Right lobe of liver (tissue), 6 donors: ENCODE data around the gene COL1A2. TPM values are rescaled to one million over a fixed set of nuclear protein-coding genes. Genes with fewer than 3 reads are reported as not detected.

ENCODE experiments used
- ATAC-seq, 4 donors: fragments of 200-7000 bp; cut with Tn5 transposase; one replicate each; pipeline ENCODE4 v1.9.1; 2020; ENCODE audit warnings: mild to moderate bottlenecking in 4 of 4, moderate library complexity in 4 of 4
- DNase-seq, 3 donors: peaks; one replicate each; pipeline ENCODE4 v3.0.0-alpha.2; 2020
- H3K27ac ChIP-seq, 3 donors: fragments of 200-600 bp; one replicate each; pipeline ENCODE4 v1.8.0; 2022
- H3K27me3 ChIP-seq, 2 donors: fragments of 200-600 bp; one replicate each; pipeline ENCODE4 v1.8.0; 2022
- H3K36me3 ChIP-seq, 4 donors: fragments of 200-600 bp; sonication (generic) in 1 of 4; one replicate each; pipeline versions ENCODE4 v1.5.1 to v1.8.0; 2017 to 2022; ENCODE audit warnings: control low read depth in 1 of 4
- H3K4me1 ChIP-seq, 4 donors: fragments of 200-600 bp; sonication (generic) in 1 of 4; one replicate each; pipeline versions ENCODE4 v1.5.1 to v1.8.0; 2017 to 2022; ENCODE audit warnings: control low read depth in 1 of 4
- H3K4me3 ChIP-seq, 3 donors: fragments of 200-600 bp; one replicate each; pipeline ENCODE4 v1.8.0; 2022
- H3K9me3 ChIP-seq, 4 donors: fragments of 200-600 bp; sonication (generic) in 1 of 4; one replicate each; pipeline versions ENCODE4 v1.5.1 to v1.8.0; 2017 to 2022; ENCODE audit warnings: control low read depth in 1 of 4
- POLR2A ChIP-seq: fragments of 450-650 bp; IDR thresholded peaks from one replicate; pipeline ENCODE4 v1.6.1; 2017; ENCODE audit warnings: antibody characterized with exemption, mild to moderate bottlenecking
- WGBS: methylation state at CpG from one replicate; pipeline ENCODE4 v1.1.6; 2018; ENCODE audit warnings: low coverage, low lambda C conversion rate; ENCODE audit not compliant: insufficient coverage; ENCODE audit errors: missing lambda C conversion rate; 5-methylcytosine and 5-hydroxymethylcytosine counted together
- intact Hi-C, 2 donors: fragments of 100-400 bp; cut with DNase I; formaldehyde crosslinking; loops; one replicate each; pipeline versions ENCODE4 v1.11.2 to v1.14.1; 2022
- total RNA-seq, 6 experiments: library from RNA; depleted of rRNA in 2 of 6; stranded (reverse); fragments of >200 nt in 2 of 6; fragmentation: NEBNext Ultra II Directional in 3 of 6; extraction: Animal tissue kit (Norgen Biotek cat#: 25700) in 3 of 6; gene quantifications; one replicate each; pipeline versions ENCODE4 v1.1.0 to v1.2.4, GENCODE V29; 2016 to 2023
- TF ChIP-seq, protein P1 (sequence below), 4 donors: fragments of 200-600 bp in 3 of 4; fragments of 450-650 bp in 1 of 4; IDR thresholded peaks; one replicate each; pipeline versions ENCODE4 v1.5.1 to v1.8.0; 2016 to 2022; ENCODE audit warnings: antibody characterized with exemption in 4 of 4, mild to moderate bottlenecking in 2 of 4
- donor health status: DM: no; HTN: yes; CAD: no.
- donor health status: DM: no; HTN: no; CAD: no.
- donor health status: DM: no; HTN: no; CAD: no.
- donor health status: DM: no; HTN: yes; CAD: no.
- donor health status: DM: no; HTN: yes; CAD: no.

COL1A2 gene
- total RNA-seq, 6 experiments from 2014 or later, result 5.6 to 49.8 (median 18.4) TPM

DNA sequence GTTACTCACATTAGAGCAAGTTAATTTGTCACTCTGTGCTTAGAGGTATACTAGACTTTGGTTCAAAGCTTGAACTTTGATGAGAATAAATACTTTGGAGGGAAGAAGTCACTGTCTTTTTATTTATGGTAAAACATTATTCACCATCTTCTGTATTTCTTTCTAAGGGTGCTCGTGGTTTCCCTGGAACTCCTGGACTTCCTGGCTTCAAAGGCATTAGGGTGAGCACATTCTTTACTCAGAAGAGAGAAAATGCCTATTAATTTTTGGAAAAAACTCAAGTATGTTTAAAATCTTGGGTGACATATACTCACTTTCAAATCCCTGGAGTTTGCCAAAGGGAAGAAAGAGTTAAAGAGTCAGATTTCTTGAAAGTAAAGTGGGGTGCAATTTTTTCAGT is 10.8 kb downstream of the COL1A2 start:
- ATAC-seq (no peak), DNase-seq (no peak)
- 18% methylated on average over 1 of the region's 1 CpG for WGBS
- intact Hi-C loops, result no loop called here
- no peaks in the 10 kb centered on the region for H3K27me3 ChIP-seq
- H3K9me3 ChIP-seq, result no peaks in the 10 kb centered on the region
- no peak overlapping the region for H3K4me3 ChIP-seq
- no peaks in the 10 kb centered on the region for H3K36me3 ChIP-seq
- no peaks in the 10 kb centered on the region for H3K4me1 ChIP-seq
- TF ChIP-seq, protein P1, sequence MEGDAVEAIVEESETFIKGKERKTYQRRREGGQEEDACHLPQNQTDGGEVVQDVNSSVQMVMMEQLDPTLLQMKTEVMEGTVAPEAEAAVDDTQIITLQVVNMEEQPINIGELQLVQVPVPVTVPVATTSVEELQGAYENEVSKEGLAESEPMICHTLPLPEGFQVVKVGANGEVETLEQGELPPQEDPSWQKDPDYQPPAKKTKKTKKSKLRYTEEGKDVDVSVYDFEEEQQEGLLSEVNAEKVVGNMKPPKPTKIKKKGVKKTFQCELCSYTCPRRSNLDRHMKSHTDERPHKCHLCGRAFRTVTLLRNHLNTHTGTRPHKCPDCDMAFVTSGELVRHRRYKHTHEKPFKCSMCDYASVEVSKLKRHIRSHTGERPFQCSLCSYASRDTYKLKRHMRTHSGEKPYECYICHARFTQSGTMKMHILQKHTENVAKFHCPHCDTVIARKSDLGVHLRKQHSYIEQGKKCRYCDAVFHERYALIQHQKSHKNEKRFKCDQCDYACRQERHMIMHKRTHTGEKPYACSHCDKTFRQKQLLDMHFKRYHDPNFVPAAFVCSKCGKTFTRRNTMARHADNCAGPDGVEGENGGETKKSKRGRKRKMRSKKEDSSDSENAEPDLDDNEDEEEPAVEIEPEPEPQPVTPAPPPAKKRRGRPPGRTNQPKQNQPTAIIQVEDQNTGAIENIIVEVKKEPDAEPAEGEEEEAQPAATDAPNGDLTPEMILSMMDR (IDR thresholded peaks at IDR 0.05), result no peak
- no peak for TF ChIP-seq POLR2A
- H3K27ac ChIP-seq, result no peak overlapping the region

DNA sequence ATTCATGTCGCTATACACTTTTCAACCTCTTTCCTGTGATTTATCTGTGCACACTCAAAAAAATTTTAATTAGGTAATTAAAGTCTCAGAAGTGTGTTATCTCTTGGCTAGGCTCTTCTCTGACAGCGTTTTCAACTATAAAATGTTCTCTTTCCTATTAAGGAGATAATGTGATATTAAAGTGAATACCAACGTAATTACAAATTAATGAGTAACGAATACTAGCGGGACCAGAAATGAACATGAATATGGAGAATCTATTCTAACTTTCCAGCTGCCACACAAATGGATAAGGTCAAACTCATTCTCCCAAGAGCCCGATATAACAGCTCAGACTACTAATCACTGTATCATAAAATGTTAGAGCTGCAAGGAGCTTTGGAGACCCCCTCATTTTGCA is 12.0 kb downstream of the COL1A2 start:
- TF ChIP-seq, protein P1 (IDR thresholded peaks at IDR 0.05), result no peak
- no peak for TF ChIP-seq POLR2A
- Histone ChIP-seq H3K4me3 (no peak overlapping the region), H3K27me3 (no peaks in the 10 kb centered on the region), H3K4me1 (no peaks in the 10 kb centered on the region), H3K27ac (no peak overlapping the region), H3K9me3 (no peaks in the 10 kb centered on the region), H3K36me3 (no peaks in the 10 kb centered on the region)
- intact Hi-C loops, result no loop called here
- ATAC-seq (no peak), DNase-seq (no peak)
- 54% methylated on average over 6 of the region's 6 CpGs for WGBS

DNA sequence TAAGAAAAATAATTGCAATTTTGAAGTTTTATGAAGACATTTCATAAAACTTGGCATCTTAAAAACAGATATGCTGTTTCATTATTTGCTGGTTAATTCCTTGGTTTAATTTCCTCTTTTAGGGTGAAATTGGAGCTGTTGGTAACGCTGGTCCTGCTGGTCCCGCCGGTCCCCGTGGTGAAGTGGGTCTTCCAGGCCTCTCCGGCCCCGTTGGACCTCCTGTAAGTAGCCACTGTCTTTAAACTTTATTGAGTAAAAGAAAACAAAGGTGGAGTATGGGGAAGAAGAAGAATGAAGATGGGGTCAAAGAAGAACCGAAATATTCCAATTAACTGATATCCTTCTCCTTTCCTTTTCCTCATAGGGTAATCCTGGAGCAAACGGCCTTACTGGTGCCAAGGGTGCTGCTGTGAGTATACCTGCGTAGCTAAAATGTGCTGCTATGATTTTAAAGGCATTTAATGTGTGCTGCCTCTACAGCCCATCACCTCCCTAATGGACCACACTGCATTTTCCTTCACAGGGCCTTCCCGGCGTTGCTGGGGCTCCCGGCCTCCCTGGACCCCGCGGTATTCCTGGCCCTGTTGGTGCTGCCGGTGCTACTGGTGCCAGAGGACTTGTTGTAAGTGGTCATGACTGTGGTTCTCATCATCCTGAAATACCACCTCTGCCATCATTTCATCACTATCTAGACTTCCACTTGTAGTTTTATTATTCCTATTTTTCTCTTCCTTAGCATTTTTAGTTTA is 14.7 kb downstream of the COL1A2 start:
- 57% methylated on average over 7 of the region's 15 CpGs for WGBS
- no peak overlapping the region for H3K27ac ChIP-seq
- no peak for TF ChIP-seq POLR2A
- TF ChIP-seq, protein P1 (IDR thresholded peaks at IDR 0.05), result no peak
- no peak for DNase-seq
- no peaks in the 10 kb centered on the region for H3K27me3 ChIP-seq
- no peaks in the 10 kb centered on the region for H3K9me3 ChIP-seq
- H3K36me3 ChIP-seq, result no peaks in the 10 kb centered on the region
- H3K4me1 ChIP-seq, result no peaks in the 10 kb centered on the region
- no peak overlapping the region for H3K4me3 ChIP-seq
- intact Hi-C loops, result no loop called here
- ATAC-seq, result no peak

DNA sequence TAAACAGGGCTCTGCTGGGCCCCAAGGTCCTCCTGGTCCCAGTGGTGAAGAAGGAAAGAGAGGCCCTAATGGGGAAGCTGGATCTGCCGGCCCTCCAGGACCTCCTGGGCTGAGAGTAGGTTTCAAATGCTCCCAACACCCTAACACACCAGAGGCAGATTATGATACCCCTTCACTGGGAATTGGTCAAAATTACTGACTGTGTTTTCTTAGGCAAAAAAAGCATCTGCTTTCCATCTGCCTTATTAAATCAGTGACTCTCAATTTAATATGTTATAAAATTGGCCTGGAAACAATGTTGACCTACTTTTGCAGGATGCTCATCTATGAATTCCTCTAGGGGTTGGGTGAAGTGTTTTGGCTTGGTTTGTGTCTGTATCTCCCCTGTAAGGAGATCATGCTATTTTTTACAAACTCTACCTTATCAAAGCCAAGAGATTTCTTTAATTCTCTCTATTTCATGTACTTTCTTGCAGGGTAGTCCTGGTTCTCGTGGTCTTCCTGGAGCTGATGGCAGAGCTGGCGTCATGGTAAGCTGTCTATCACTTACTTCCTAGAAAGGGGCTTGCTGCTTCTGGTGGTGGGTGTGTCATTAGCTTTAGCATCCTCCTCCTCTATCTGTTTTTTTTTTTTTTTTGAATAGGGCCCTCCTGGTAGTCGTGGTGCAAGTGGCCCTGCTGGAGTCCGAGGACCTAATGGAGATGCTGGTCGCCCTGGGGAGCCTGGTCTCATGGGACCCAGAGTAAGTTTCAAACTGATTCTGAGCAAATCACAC is 15.9 kb downstream of the COL1A2 start:
- TF ChIP-seq, protein P1 (IDR thresholded peaks at IDR 0.05), result no peak
- TF ChIP-seq POLR2A, result no peak
- no peak for ATAC-seq

More for the DNA sequence above, 15.9 kb downstream of the COL1A2 start:
- Histone ChIP-seq H3K27ac (no peak overlapping the region), H3K27me3 (no peaks in the 10 kb centered on the region), H3K4me1 (no peaks in the 10 kb centered on the region), H3K4me3 (no peak overlapping the region), H3K9me3 (no peaks in the 10 kb centered on the region), H3K36me3 (no peaks in the 10 kb centered on the region)
- no peak for DNase-seq
- 45% methylated on average over 4 of the region's 6 CpGs for WGBS
- intact Hi-C loops, result no loop called here
